SH-SY5Y (cell line): ENCODE data around the gene CCDC170.

Experiments
- GATA2 ChIP-seq: IDR thresholded peaks from 2 replicates; pipeline ENCODE4 v1.6.1; 2011; ENCODE audit warnings: mild to moderate bottlenecking, low read depth, low read length
- GATA3 ChIP-seq: IDR thresholded peaks from 2 replicates; pipeline ENCODE4 v1.6.1; 2011; ENCODE audit warnings: low read depth, mild to moderate bottlenecking, low read length, moderate library complexity

- TF ChIP-seq GATA3 = no peak
- TF ChIP-seq GATA2 = 0 out of 2 replicates have a peak, but pooled peaks have one; percentile 32
These were observed 41.7 kb upstream of the CCDC170 start, which contains the start of gene RMND1 for GRCh38 chr6:151451950-151452749.
